Naive thymus-derived CD4-positive, alpha-beta T cell (primary cell): Measurements from ENCODE around the gene LDLRAD4. TPM values are rescaled to one million over a fixed set of nuclear protein-coding genes. Genes with fewer than 3 reads are reported as not detected.
A peak's percentile ranks its signal among the peaks of the same experiment; 100 is the strongest.

Experiments
- ATAC-seq: fragments of 150-1000 bp; cut with Tn5 transposase; 2 replicates; pipeline ENCODE4 v1.10.0; 2021; ENCODE audit warnings: mild to moderate bottlenecking, moderate library complexity
- CTCF ChIA-PET: fragments of 350-600 bp; sonication (Branson Sonifier 250); formaldehyde crosslinking; loops from one replicate; lab custom pipeline; 2021; ENCODE audit warnings: antibody characterized with exemption; lab: Charles Lee
- POLR2A ChIA-PET: fragments of 350-600 bp; sonication (Branson Sonifier 250); formaldehyde crosslinking; loops from one replicate; lab custom pipeline; 2021; ENCODE audit warnings: antibody characterized with exemption, inconsistent platforms; lab: Charles Lee
- DNase-seq, 9 donors: peaks; one replicate each; pipeline versions ENCODE4 v3.0.0 to v3.0.0-alpha.2; 2020 to 2022; ENCODE audit warnings: mixed read lengths in 1 of 9
- H3K27ac ChIP-seq: one replicate; pipeline ENCODE4 v1.7.0; 2013; ENCODE audit warnings: mild to moderate bottlenecking, low read depth, low read length, moderate library complexity
- H3K27me3 ChIP-seq, 2 donors: one replicate each; pipeline ENCODE4 v1.7.0; 2013; ENCODE audit warnings: low read length in 2 of 2, mild to moderate bottlenecking in 2 of 2, moderate library complexity in 2 of 2; ENCODE audit not compliant: control insufficient read depth in 2 of 2, insufficient read depth in 2 of 2
- H3K36me3 ChIP-seq, 3 experiments: 1 replicate in 2 of 3; 2 replicates in 1 of 3; pipeline ENCODE4 v1.7.0; 2013; ENCODE audit warnings: low read length in 3 of 3, mild to moderate bottlenecking in 3 of 3, moderate library complexity in 1 of 3; ENCODE audit not compliant: insufficient read depth in 3 of 3, control insufficient read depth in 2 of 3
- H3K4me1 ChIP-seq, 2 donors: one replicate each; pipeline ENCODE4 v1.7.0; 2013; ENCODE audit warnings: low read length in 2 of 2, mild to moderate bottlenecking in 2 of 2, moderate library complexity in 1 of 2; ENCODE audit not compliant: control insufficient read depth in 2 of 2, insufficient read depth in 2 of 2
- H3K4me3 ChIP-seq: 2 replicates; pipeline ENCODE4 v1.7.0; 2013; ENCODE audit warnings: mild to moderate bottlenecking, low read length
- H3K9me3 ChIP-seq, 3 experiments: 1 replicate in 2 of 3; 2 replicates in 1 of 3; pipeline ENCODE4 v1.7.0; 2013; ENCODE audit warnings: low read length in 3 of 3; ENCODE audit not compliant: control insufficient read depth in 2 of 3
- H3K27ac Mint-ChIP-seq, 9 donors: one replicate each; pipeline ENCODE4 v1.8.0; 2020 to 2022; ENCODE audit warnings: mixed read lengths in 9 of 9, mild to moderate bottlenecking in 8 of 9, moderate library complexity in 5 of 9, inconsistent platforms in 2 of 9
- H3K27me3 Mint-ChIP-seq, 5 donors: one replicate each; pipeline ENCODE4 v1.8.0; 2021 to 2022; ENCODE audit warnings: mixed read lengths in 5 of 5, mild to moderate bottlenecking in 1 of 5
- H3K36me3 Mint-ChIP-seq, 5 donors: one replicate each; pipeline ENCODE4 v1.8.0; 2020 to 2022; ENCODE audit warnings: mixed read lengths in 5 of 5, mild to moderate bottlenecking in 3 of 5, inconsistent platforms in 1 of 5
- H3K4me1 Mint-ChIP-seq, 7 donors: one replicate each; pipeline ENCODE4 v1.8.0; 2020 to 2022; ENCODE audit warnings: mixed read lengths in 7 of 7, mild to moderate bottlenecking in 3 of 7, inconsistent platforms in 1 of 7
- H3K4me3 Mint-ChIP-seq, 10 donors: one replicate each; pipeline ENCODE4 v1.8.0; 2020 to 2022; ENCODE audit warnings: mild to moderate bottlenecking in 10 of 10, mixed read lengths in 10 of 10, moderate library complexity in 6 of 10, inconsistent platforms in 2 of 10
- H3K9me3 Mint-ChIP-seq, 11 donors: one replicate each; pipeline ENCODE4 v1.8.0; 2020 to 2022; ENCODE audit warnings: mixed read lengths in 11 of 11, mild to moderate bottlenecking in 4 of 11, inconsistent platforms in 1 of 11, moderate library complexity in 1 of 11
- intact Hi-C, 2 donors: fragments of 100-400 bp; cut with micrococcal nuclease; formaldehyde crosslinking; loops; one replicate each; pipeline ENCODE4 v1.15.1; 2023
- polyA plus RNA-seq, 2 donors: library from polyadenylated mRNA; unstranded; fragments of 300-500 nt; fragmentation: Illumina TruSeq; gene quantifications; one replicate each; pipeline ENCODE4 v1.2.3, GENCODE V29; 2021
- total RNA-seq, 6 experiments: library from RNA in 5 of 6; stranded (reverse) in 5 of 6; gene quantifications; 1 replicate in 5 of 6; 2 replicates in 1 of 6; pipeline ENCODE4 v1.2.3 and lab custom pipeline; 2021 to 2026

The LDLRAD4 gene
- total and polyA plus RNA-seq, 7 experiments from 2014 or later = 13.0 to 84.3 (median 53.7) TPM

- H3K27ac Mint-ChIP-seq = no peak overlapping the region
- Histone ChIP-seq H3K4me1 (peaks cover 0 to 12% of the 10 kb centered on the region in 2 donors), H3K9me3 (no peaks in the 10 kb centered on the region), H3K27me3 (no peaks in the 10 kb centered on the region), H3K27ac (no peak overlapping the region), H3K4me3 (no peak overlapping the region), H3K36me3 (no peaks in the 10 kb centered on the region)
- DNase-seq (no peak), ATAC-seq (no peak)
- no peak overlapping the region for H3K4me3 Mint-ChIP-seq
- CTCF ChIA-PET = interaction anchor here (0.6 kb wide), 1 partner anchor 23 kb away, joined by 5 read pairs; no protein-coding TSS in a partner anchor
- H3K27me3 Mint-ChIP-seq = no peaks in the 10 kb centered on the region
- intact Hi-C loops = no loop called here
- peaks cover 0 to 2% (median 0%) of the 10 kb centered on the region in 11 donors for H3K9me3 Mint-ChIP-seq
- peaks cover 5 to 29% (median 25%) of the 10 kb centered on the region in 7 donors for H3K4me1 Mint-ChIP-seq
- peaks cover 0 to 2% (median 0%) of the 10 kb centered on the region in 5 donors for H3K36me3 Mint-ChIP-seq
- POLR2A ChIA-PET = interaction anchor here (1.0 to 1.8 kb wide), 3 partner anchors 9 to 79 kb away, joined by 3 to 4 read pairs (median 3); no protein-coding TSS in a partner anchor
Observed at GRCh38 chr18:13298262-13298661, 79.7 kb downstream of the LDLRAD4 start.

GRCh38 chr18:13300029-13300428, 81.5 kb downstream of the LDLRAD4 start:
- DNase-seq (no peak), ATAC-seq (no peak)
- peaks cover 0 to 2% (median 0%) of the 10 kb centered on the region in 11 donors for H3K9me3 Mint-ChIP-seq
- no peak overlapping the region for H3K4me3 ChIP-seq
- intact Hi-C loops = no loop called here
- no peaks in the 10 kb centered on the region for H3K27me3 Mint-ChIP-seq
- H3K27ac Mint-ChIP-seq = peak overlapping the region in 2 of 9 donors; percentile 12 to 15
- H3K36me3 Mint-ChIP-seq = peaks cover 0 to 6% (median 0%) of the 10 kb centered on the region in 5 donors
- H3K36me3 ChIP-seq = no peaks in the 10 kb centered on the region
- CTCF ChIA-PET = no interaction called here
- H3K27ac ChIP-seq = no peak overlapping the region
- H3K4me1 Mint-ChIP-seq = peaks cover 5 to 43% (median 34%) of the 10 kb centered on the region in 7 donors
- H3K4me3 Mint-ChIP-seq = no peak overlapping the region
- POLR2A ChIA-PET = interaction anchor here (0.7 kb wide), 1 partner anchor 47 kb away, joined by 5 read pairs; no protein-coding TSS in a partner anchor
- peaks cover 0 to 20% of the 10 kb centered on the region in 2 donors for H3K4me1 ChIP-seq
- no peaks in the 10 kb centered on the region for H3K9me3 ChIP-seq
- no peaks in the 10 kb centered on the region for H3K27me3 ChIP-seq

- Mint-ChIP-seq H3K36me3 (peaks cover 0 to 10% (median 6%) of the 10 kb centered on the region in 5 donors), H3K4me1 (peaks cover 5 to 44% (median 30%) of the 10 kb centered on the region in 7 donors), H3K4me3 (no peak overlapping the region), H3K9me3 (peaks cover 0 to 6% (median 3%) of the 10 kb centered on the region in 11 donors), H3K27me3 (no peaks in the 10 kb centered on the region), H3K27ac (peak overlapping the region in 2 of 9 donors; percentile 12 to 15)
- peaks cover 0 to 20% of the 10 kb centered on the region in 2 donors for H3K4me1 ChIP-seq
- no peak for DNase-seq
- no peak overlapping the region for H3K4me3 ChIP-seq
- H3K27ac ChIP-seq = no peak overlapping the region
- no peaks in the 10 kb centered on the region for H3K9me3 ChIP-seq
- ATAC-seq = no peak
- CTCF ChIA-PET = no interaction called here
- POLR2A ChIA-PET = no interaction called here
- H3K36me3 ChIP-seq = no peaks in the 10 kb centered on the region
- no peaks in the 10 kb centered on the region for H3K27me3 ChIP-seq
- intact Hi-C loops = no loop called here
Observed at GRCh38 chr18:13300796-13301195, 82.2 kb downstream of the LDLRAD4 start.

GRCh38 chr18:13302040-13302439, 83.5 kb downstream of the LDLRAD4 start:
- POLR2A ChIA-PET = no interaction called here

GRCh38 chr18:13302457-13303225, 84.1 kb downstream of the LDLRAD4 start:
- no peaks in the 10 kb centered on the region for H3K9me3 ChIP-seq
- no peaks in the 10 kb centered on the region for H3K36me3 ChIP-seq
- Mint-ChIP-seq H3K9me3 (peaks cover 0 to 10% (median 5%) of the 10 kb centered on the region in 11 donors), H3K27ac (peak overlapping the region in 4 of 9 donors; percentile 5 to 45 (median 14)), H3K27me3 (no peaks in the 10 kb centered on the region), H3K4me1 (peaks cover 0 to 46% (median 26%) of the 10 kb centered on the region in 7 donors), H3K36me3 (peaks cover 0 to 18% (median 8%) of the 10 kb centered on the region in 5 donors), H3K4me3 (peak overlapping the region in 2 of 10 donors; percentile 2 to 25)
- ChIA-PET CTCF (interaction anchor here (0.8 kb wide), 1 partner anchor 132 kb away, joined by 3 read pairs; no protein-coding TSS in a partner anchor), POLR2A (interaction anchor here (0.6 to 1.2 kb wide), 2 partner anchors 11 to 28 kb away, joined by 3 to 6 read pairs; no protein-coding TSS in a partner anchor)
- H3K27ac ChIP-seq = no peak overlapping the region
- intact Hi-C loops = no loop called here
- DNase-seq (no peak), ATAC-seq (peak; percentile 38)
- H3K27me3 ChIP-seq = no peaks in the 10 kb centered on the region
- no peak overlapping the region for H3K4me3 ChIP-seq
- H3K4me1 ChIP-seq = peaks cover 0 to 14% of the 10 kb centered on the region in 2 donors

More at GRCh38 chr18:13302040-13302439, 83.5 kb downstream of the LDLRAD4 start:
- Mint-ChIP-seq H3K27me3 (no peaks in the 10 kb centered on the region), H3K9me3 (peaks cover 0 to 9% (median 5%) of the 10 kb centered on the region in 11 donors), H3K4me1 (peaks cover 3 to 45% (median 28%) of the 10 kb centered on the region in 7 donors), H3K4me3 (peak overlapping the region in 1 of 10 donors; percentile 25), H3K27ac (peak overlapping the region in 4 of 9 donors; percentile 5 to 45 (median 14)), H3K36me3 (peaks cover 0 to 17% (median 8%) of the 10 kb centered on the region in 5 donors)
- DNase-seq (no peak), ATAC-seq (no peak)
- peaks cover 0 to 15% of the 10 kb centered on the region in 2 donors for H3K4me1 ChIP-seq
- no peak overlapping the region for H3K4me3 ChIP-seq
- no peak overlapping the region for H3K27ac ChIP-seq
- no peaks in the 10 kb centered on the region for H3K27me3 ChIP-seq
- H3K9me3 ChIP-seq = no peaks in the 10 kb centered on the region
- intact Hi-C loops = no loop called here
- CTCF ChIA-PET = interaction anchor here (0.8 kb wide), 1 partner anchor 132 kb away, joined by 3 read pairs; no protein-coding TSS in a partner anchor
- H3K36me3 ChIP-seq = no peaks in the 10 kb centered on the region

- POLR2A ChIA-PET = interaction anchor here (1.2 kb wide), 1 partner anchor 10 kb away, joined by 3 read pairs; no protein-coding TSS in a partner anchor
- peaks cover 5 to 58% (median 37%) of the 10 kb centered on the region in 7 donors for H3K4me1 Mint-ChIP-seq
- CTCF ChIA-PET = no interaction called here
Observed at GRCh38 chr18:13303756-13304364, 85.3 kb downstream of the LDLRAD4 start.

More at GRCh38 chr18:13303756-13304364, 85.3 kb downstream of the LDLRAD4 start:
- Mint-ChIP-seq H3K9me3 (peaks cover 0 to 10% (median 5%) of the 10 kb centered on the region in 11 donors), H3K36me3 (peaks cover 0 to 18% (median 8%) of the 10 kb centered on the region in 5 donors), H3K27me3 (no peaks in the 10 kb centered on the region), H3K4me3 (no peak overlapping the region), H3K27ac (peak overlapping the region in 1 of 9 donors; percentile 46)
- Histone ChIP-seq H3K27me3 (no peaks in the 10 kb centered on the region), H3K4me3 (no peak overlapping the region), H3K9me3 (no peaks in the 10 kb centered on the region), H3K36me3 (no peaks in the 10 kb centered on the region), H3K27ac (no peak overlapping the region), H3K4me1 (peaks cover 0 to 14% of the 10 kb centered on the region in 2 donors)
- intact Hi-C loops = no loop called here
- no peak for ATAC-seq
- no peak for DNase-seq
